Left cardiac atrium (tissue), 4 donors: Measurements from ENCODE around the gene GRB10. TPM values are rescaled to one million over a fixed set of nuclear protein-coding genes. Genes with fewer than 3 reads are reported as not detected.

Experiments
- ATAC-seq, 2 donors: fragments of 200-7000 bp; cut with Tn5 transposase; one replicate each; pipeline ENCODE4 v1.9.1; 2020; ENCODE audit warnings: mild to moderate bottlenecking in 2 of 2, moderate library complexity in 2 of 2
- DNase-seq: peaks from one replicate; pipeline ENCODE4 v3.0.0-alpha.2; 2020
- intact Hi-C, 2 donors: fragments of 100-400 bp; cut with DNase I; formaldehyde crosslinking; loops; one replicate each; pipeline versions ENCODE4 v1.14.1 to v1.15.1; 2022 to 2023
- total RNA-seq, 2 donors: library from RNA; stranded (reverse); fragmentation: NEBNext Ultra II Directional; extraction: Animal tissue kit (Norgen Biotek cat#: 25700); gene quantifications; one replicate each; pipeline ENCODE4 v1.2.1, GENCODE V29; 2021
- donor health status: DM: no; HTN: yes; CAD: no.
- donor health status: DM: no; HTN: yes; CAD: no; lungs with severe emphysema.
- donor health status: DM: yes; HTN: yes; CAD: no.
- donor health status: Dilated cardiomyopathy.

GRB10 gene
- total RNA-seq, 2 donors from 2014 or later: 39.9 to 45.6 TPM

DNA sequence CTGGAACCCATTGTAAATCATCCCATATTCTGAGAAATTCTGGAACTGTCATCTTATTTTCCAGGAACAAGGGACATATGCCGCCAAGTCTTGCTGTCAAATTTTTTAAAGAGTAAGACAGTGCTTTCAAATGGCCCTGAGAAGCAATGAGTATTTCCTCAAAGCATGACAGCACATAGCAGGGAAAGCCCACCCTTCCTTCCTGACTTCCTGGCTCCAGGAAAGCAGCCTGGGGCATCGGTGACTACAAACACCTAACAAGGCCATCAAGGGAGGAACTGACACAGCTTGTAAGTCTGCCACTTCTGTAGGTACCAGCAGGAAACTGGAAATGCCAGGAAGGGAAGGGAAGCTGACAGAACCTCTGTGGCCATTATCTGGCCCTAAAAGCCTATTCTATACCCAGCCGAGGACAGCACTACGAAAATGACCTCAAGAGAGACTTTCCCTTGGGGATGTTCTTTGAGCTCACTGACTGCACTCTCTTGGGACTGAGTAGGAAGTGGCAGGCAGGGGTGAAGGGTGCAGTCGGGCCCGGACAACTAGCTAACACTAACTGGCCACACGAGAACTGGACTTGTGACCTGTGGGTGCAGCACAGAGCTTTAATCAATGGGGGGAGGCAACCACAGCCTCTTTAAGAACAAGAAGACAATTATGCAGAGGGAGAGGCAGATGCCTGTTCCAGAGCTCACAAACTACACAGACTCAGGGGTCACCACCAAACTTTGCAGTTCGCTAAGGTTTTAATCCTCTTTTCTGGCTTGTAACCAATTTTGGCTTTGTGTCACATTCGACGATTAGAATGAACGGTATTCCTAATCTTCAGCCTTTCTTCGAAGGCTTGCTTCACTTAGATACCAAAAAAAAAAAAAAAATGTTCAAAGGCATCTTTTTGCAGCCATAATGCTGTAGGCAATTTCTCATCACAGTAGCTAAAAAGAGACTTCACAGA, 52.0 kb downstream of the GRB10 start:
- ATAC-seq (peak in 1 of 2 donors; percentile 17), DNase-seq (no peak)
- intact Hi-C loops: no loop called here

GRCh38 chr7:50729962-50730361, 52.7 kb downstream of the GRB10 start:
- ATAC-seq (peak in 1 of 2 donors; percentile 15), DNase-seq (no peak)
- intact Hi-C loops: no loop called here

DNA sequence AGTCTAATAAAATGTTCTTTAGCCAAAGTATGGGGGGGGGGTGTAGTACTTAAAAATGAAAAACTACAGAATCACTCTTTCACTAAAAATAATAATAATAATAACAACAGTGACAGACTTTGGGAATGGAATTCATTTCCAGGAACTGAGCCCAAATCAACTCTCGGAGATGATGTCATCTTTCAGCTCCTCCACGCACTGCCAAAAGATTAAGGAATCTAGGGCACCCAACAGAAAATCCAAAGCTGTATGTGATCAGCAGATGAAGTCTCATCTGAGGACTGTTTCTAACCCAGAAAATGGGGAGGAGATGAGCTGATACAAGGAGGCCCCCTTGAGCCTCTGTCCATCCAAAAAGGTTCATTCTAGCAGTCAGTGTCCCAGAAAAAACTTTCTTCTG, 54.5 kb downstream of the GRB10 start:
- peak; percentile 65 to 80 for ATAC-seq
- intact Hi-C loops: no loop called here
- DNase-seq: no peak

- DNase-seq (no peak), ATAC-seq (no peak)
- intact Hi-C loops: no loop called here
These were observed 55.0 kb downstream of the GRB10 start for GRCh38 chr7:50727711-50728110.

- ATAC-seq: no peak
- no peak for DNase-seq
- intact Hi-C loops: no loop called here
These were observed 55.6 kb downstream of the GRB10 start for GRCh38 chr7:50727072-50727471.

DNA sequence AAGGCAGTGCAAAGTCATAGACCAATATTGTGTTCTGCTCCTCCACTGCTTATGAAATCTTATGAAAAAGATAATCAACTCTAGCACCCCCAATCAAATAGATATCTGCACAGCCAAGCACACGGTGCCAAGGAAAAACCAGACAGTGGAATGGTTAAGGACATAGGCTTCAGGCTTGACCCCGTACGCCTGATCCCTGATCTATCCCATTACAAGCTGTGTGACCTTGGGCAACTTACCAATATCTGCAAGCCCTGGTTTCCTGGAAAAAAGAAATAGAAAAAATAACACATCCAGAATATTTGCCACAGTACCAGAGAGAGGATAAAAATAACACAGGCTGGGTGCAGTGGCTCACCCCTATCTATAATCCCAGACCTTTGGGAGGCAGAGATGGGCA, 56.9 kb downstream of the GRB10 start:
- intact Hi-C loops: no loop called here
- ATAC-seq (no peak), DNase-seq (no peak)

- DNase-seq (no peak), ATAC-seq (no peak)
- intact Hi-C loops: no loop called here
These were observed 57.9 kb downstream of the GRB10 start for GRCh38 chr7:50724526-50725520.

DNA sequence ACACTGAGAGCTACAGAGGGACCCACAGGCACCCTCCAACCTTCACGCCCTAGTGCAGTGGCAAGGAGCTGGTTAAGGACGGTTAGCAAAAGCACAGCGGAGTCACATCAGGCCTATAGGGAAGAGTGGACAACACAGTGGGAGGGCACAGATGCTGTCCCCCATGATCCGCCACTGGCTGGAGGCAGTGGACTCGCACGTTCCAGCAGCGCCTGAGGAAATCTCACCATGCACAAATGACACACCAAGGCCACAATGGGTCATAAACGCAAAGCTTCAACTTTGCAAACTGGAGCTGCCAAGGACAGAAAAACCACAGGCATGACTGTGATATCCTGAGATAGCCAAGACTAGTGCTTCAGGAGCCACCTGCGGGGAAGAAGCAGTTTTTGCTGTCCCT, 58.8 kb downstream of the GRB10 start:
- intact Hi-C loops: no loop called here
- DNase-seq (no peak), ATAC-seq (no peak)

DNA sequence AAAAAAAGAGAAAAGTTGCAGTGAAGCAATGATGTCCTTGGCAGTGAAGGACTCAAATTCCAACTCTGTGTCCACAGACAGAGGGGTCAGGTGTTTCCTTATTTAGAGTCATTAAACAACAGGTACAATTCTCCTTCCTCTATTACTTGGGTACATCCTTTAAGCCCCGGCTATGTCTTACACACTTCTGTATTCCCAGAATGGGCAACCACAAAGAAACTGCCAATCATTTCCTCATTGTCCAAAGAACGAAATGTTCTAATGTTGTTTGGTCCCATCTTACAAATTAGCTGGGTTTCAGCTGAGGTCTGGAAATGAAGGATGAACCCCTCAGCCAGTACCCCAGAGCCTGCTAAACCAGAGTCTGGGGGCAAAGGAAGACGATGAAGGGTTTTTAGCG, 59.5 kb downstream of the GRB10 start:
- no peak for DNase-seq
- ATAC-seq: no peak
- intact Hi-C loops: no loop called here

DNA sequence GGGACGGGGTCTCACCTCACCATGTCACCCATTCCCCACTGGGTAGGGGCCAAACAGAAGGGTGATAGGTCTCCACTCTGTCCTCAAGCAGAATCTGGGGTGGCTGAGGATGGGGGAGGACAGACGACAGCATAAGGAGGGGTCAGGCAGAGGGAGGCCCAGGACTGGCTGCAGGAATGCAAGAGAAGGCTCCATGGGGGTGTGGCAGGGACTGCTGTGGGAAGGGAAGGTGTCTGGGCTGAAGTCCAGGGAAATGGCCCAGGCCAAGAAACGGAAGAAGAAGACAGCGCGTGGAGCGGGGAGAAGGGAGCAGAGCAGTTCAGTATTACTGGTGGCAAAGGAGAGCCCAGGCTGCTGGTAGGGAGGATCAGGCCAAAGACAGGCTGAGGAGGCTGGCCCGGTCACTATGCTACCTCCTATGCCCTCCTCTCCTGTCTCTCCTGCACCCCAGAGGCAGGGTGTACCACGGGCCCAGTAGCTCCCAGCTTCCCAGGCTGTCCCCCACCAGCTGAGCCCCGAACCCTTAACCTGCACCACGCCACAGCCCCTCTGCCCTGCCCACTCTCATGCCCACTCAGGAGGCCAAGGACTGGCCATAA, 60.9 kb downstream of the GRB10 start:
- ATAC-seq (peak; percentile 28 to 66), DNase-seq (peak; percentile 48)
- intact Hi-C loops: no loop called here

DNA sequence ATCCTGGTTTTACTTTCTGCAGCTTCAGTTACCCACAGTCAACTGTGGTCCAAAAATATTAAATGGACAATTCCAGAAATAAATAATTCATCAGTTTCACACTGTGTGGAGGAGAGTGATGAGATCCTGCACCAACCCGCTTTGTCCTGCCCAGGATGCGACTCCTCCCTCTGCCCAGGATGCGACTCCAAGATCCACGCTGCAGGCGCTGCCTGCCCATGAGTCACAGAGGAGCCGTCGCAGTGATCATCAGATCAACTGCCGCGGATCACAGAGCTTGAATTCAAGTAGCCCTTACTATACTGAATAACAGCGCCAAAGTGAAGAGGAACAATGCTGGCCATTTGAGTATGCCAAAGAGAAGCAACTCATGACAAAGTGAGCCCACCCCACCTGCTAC, 61.5 kb downstream of the GRB10 start:
- DNase-seq (peak; percentile 44), ATAC-seq (peak in 1 of 2 donors; percentile 34)
- intact Hi-C loops: no loop called here

DNA sequence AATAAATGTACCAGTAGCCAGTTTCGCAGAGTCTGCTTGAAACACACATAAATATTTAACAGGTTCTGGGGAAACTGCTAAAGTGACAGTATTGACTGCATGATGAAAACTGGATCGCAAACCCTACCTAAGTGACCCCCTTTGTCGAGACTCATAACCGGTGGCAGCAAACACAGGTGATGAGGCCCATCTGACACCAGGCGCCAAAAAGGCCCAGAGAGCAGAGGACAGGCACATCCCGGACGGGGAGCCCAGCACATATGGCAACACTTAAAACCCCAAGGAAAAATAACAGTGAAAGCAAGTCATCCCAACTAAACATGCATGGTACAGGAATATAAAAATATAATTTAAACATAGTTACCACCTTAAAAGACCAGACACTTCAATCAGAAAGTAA, 62.4 kb downstream of the GRB10 start:
- no peak for DNase-seq
- no peak for ATAC-seq
- intact Hi-C loops: no loop called here

DNA sequence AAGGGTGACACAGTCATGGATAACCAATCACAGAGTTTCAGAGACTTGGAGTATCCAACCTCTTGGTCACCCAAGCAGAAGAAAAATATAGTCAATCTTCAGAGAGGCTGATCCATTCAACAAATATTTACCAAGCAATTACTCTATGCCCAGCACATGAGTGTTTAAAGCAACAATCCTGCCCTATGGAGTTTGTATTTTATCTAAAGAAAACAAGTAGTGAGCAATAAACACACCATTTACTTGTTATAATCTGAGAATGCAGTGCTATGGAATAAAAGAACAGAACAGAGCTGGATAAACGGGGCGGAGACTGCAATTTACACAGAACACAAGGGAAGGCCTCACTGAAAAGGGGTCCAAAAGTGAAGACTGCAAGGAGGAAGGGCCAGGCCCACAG, 63.8 kb downstream of the GRB10 start:
- ATAC-seq (no peak), DNase-seq (no peak)
- intact Hi-C loops: no loop called here

DNA sequence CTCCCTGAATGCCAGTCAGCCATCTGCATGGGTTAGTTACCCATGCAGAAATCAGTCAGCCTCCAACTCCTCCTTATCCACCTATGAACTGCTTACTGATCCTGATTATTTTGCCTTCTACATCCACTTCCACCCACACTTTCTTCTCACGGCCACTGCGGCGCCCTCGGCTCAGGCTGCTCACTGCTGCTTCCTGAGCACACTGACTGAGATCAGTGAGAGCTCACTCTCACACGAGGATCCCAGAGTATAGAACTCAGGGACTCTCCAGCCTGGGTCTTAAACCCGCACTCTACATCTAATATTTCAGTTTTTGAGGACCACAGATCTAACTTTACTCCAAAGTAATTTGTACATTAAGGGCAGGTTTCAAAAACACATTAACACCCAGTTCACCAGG, 64.4 kb downstream of the GRB10 start:
- DNase-seq (no peak), ATAC-seq (no peak)
- intact Hi-C loops: no loop called here

DNA sequence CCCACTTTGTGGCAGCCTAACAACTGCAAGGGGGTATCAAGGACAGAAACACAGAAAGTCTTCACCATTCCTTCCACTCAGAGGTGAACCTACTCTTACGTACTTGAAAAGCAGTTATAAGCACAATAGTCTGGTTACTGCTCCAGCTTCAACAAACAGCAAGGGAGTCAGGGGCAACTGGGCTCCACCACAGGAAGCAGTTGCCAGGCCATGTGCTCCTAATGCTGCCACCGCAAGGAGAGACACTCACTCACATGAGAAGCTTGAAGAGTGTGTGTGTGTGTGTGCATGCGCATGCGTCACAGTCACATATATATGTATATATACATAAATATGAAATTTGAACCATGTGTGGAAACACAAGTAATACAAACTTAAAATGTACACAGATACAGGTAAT, 65.5 kb downstream of the GRB10 start:
- DNase-seq: no peak
- intact Hi-C loops: no loop called here
- no peak for ATAC-seq

DNA sequence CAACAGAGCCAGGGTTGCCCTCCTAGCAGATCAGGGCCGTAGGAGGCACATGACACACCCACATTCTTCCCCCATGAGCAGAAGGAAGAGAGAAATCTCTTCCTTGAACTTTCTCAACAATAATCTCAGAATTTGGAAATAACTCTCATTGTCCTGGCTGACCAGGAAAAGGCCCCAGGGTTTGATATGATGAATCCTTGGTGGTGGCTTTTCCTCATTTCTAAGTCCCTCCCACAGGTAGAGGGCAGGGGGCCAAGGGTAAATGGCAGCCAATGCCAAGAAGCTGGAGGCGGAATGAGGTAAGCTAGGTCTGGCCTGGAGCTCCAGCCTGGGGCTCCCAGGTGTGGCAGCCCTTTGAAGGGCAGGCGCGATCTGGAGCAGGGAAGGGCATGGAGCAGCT, 67.8 kb downstream of the GRB10 start:
- intact Hi-C loops: no loop called here

DNA sequence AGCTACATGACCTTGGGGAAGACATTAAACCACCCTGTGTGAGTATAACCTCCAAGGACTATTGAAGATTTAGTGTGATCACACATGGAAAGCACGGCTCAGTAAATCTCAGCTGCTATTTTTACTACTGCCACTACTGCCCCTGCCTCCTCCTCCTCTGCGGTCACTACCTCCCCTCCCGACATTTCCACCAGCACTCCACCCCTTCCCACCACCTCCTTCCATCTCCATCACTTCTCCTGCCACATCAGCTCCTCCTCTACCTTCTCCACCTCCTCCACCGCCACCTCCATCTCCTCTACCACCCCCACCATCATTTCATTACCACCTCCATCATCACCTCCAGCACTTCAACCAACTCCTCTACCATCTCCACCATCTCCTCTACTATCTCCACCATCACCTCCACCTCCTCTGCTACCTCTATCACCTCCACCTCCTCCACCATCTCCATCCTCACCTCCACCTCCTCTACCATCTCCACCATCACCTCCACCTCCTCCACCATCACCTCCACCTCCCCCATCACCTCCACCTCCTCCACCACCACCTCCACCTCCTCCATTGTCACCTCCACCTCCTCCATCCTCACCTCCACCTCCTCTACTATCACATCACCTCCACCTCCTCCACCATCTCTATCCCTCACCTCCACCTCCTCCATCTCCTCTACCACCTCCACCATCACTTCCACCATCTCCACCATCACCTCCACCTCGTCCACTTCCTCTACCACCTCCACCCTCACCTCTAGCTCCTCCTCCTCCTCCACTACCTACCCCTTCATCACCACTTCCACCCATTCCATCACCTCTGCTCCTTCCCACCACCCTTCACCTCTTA, 69.4 kb downstream of the GRB10 start:
- intact Hi-C loops: no loop called here
- ATAC-seq (no peak), DNase-seq (no peak)

More for the DNA sequence above, 67.8 kb downstream of the GRB10 start:
- DNase-seq: no peak
- no peak for ATAC-seq

GRCh38 chr7:50712252-50713122, 70.2 kb downstream of the GRB10 start:
- DNase-seq: no peak
- no peak for ATAC-seq
- intact Hi-C loops: no loop called here
